GOT3 (cell line): ENCODE data around the gene B3GNT8.
"Not testable (repeated sequence)": the region's sequence is repeated elsewhere in the genome, so short reads cannot be mapped to it uniquely, and the experiment has no call there.

ENCODE experiments used
- DNase-seq: peaks from one replicate; lab custom pipeline; 2025; ENCODE audit warnings: mixed read lengths; lab: John Stamatoyannopoulos, UW

Gene B3GNT8

GRCh38 chr19:41391618-41392017 lies 35.6 kb downstream of the B3GNT8 start:
- no peak for DNase-seq

DNA sequence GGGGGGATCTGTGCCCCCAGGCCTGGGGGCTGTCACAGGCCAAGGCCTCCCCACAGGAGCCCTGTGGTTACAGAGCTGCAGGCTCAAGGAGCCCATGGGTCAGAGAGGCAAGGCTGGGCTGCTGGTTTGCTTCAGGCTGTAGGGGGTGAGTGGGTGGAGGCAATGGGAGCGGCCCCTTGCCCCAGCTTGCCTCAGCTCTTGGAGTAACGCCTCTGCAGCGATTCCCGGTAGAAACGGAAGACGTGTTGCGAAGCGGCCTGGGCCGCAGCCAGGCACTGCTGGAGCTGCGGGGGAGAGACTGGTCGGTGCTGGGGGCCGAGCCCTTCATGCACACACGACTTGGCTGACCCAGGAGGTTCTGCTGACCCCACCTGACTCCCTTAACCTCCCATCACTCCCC lies 40.7 kb downstream of the B3GNT8 start:
- no peak for DNase-seq

DNA sequence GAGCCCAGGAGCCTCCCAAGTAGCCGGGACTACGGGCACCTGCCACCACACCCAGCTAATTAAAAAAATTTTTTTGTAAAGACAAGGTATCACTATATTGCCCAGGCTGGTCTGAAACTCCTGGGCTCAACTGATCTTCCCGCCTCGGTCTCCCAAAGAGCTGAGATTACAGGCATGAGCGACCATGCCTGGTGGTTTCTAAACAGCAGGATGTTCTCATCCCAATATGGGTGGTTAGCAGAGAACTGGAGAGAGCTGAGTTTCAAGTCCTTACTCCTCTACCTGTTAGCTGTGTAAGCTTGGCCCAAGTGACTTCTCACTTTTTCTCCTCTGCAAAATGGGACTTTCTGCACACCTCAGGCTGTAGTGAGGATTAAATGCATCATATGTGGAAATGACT lies 42.8 kb downstream of the B3GNT8 start:
- no peak for DNase-seq

DNA sequence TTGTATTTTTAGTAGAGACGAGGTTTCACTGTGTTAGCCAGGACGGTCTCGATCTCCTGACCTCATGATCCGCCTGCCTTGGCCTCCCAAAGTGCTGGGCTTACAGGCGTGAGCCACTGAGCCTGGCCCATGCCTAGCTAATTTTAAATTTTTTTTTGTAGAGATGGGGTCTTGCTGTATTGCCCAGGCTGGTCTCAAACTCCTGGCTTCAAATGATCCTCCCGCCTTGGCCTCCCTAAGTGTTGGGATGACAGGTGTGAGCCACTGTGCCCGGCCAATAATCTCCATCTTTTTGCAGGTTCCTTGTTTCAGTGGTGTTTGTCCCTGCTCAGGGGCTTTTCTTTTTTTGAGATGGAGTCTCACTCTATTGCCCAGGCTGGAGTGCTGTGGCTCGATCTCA lies 45.6 kb downstream of the B3GNT8 start:
- not testable (repeated sequence) for DNase-seq

GRCh38 chr19:41377977-41378709 lies 49.0 kb downstream of the B3GNT8 start:
- no peak for DNase-seq

DNA sequence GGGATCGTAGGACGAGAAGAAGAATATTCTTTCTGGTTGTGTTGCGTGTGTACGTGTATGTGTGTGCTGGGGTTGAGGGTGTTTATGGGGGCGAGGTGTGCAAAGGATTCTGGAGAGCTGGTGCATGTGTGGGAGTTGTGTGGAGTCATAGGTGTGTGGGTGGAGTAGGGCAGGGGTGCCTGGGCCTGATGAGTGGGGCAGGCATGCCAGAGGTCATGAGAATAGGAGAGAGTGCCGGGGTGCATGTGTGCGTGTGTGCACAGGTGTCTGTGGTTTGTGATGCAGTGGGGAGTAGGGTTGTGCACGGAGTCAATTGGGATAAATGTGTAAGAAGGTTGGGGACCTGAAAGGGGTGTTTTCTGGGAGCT lies 50.2 kb downstream of the B3GNT8 start:
- DNase-seq, result no peak

DNA sequence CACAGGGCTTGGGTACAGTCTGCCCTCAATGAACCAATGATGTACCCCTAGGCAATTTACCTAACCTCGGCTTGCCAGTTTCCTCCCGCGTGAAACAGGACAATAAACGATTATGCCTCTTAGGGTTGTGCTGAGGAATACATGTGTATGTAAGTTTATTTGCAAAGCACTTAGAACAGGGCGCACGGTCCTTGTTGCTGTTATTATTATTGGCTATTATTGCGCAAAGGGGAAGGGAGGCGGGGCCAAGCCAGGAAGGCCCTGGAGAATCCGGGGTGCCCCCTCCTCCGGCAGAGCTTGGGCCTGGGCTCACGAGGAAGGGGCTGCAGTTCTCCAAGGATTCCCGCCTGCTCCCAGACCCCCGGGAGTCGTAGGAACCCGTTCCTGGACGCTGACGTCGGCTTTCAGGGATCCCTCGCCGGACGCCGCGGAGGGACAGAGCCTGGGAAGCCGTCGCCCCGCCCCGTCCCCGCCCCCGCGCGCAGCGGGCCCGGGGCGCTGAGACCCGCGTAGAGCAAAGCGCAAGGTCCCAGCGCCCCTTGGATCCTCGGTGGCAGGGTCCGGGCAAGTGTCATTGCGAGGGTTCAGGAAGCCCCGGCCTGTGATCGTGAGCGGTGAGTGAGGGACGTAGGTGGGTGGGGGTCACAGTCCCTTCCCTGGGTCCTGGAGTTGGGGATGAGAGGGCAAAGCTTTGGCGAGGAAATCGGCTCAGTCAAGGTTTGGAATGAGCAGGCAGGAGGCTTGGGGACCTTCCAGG lies 50.8 kb downstream of the B3GNT8 start, which contains the start of gene TMEM91:
Gene TMEM91 (plus strand): TSS at position 293 of the 757 bp plus-strand sequence. CDS start 1,777 bp downstream, outside the sequence.
- DNase-seq, result no peak
